ENCODE results near the gene PIP4K2A.

Gene PIP4K2A

DNA sequence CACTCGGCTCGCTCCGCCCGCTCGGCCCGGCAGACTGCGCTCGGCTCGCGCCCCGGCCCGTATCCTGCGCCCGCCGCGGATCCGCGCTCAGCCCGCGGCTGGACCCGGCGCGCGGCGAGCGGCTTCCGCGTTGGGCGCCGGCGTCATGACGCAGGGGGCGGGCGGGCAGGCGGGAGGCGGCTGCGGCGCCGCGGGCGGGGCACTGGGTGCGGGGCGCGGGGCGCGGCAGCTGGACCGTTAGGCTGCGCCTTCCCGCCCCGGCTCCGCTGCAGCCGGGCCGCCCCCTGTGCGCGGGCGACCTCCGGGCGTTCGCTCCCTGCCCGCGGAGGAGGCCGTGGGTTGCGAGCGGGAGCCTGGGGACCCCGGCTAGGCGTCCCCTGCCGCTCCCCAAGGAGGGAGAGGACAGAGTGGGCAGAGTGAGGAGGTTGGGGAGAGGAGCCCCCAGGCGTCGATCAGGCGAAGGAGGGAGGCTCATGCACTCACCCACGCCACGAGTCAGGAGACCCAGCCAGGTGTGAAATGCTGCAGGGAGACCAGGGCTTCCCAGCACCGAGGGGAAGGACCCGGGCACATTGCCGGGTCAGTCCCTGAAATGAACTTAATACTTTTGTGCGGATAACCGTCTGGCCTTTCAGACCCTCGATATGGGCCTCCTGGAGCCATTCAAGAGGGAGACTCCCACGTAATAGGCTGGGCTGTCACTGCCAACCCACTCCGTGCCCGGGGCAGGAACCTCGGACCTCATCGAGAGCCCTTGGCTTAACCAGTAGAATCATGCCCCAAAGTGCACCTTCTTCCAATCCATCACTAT, at the start of gene PIP4K2A:
Gene PIP4K2A (minus strand): TSS at position 100 of the 811 bp plus-strand sequence. CDS start 252 bp downstream, outside the sequence.
- Histone ChIP-seq H3K9me3 (ENCODE audit: insufficient read depth, low read length) (no peaks in the 10 kb centered on the region), H3K79me2 (ENCODE audit: insufficient read depth, low read length) (peaks cover 43% of the 10 kb centered on the region), H4K20me1 (ENCODE audit: low read depth, low read length) (peaks cover 36% of the 10 kb centered on the region), H2AFZ (ENCODE audit: low read depth, low read length, severe bottlenecking) (peak within 1 kb of the TSS; percentile 96), H3F3A (ENCODE audit: insufficient read depth) (peaks cover 10% of the 10 kb centered on the region), H3K9ac (ENCODE audit: low read length) (peak within 1 kb of the TSS; percentile 88), H3K27me3 (ENCODE audit: low read length) (no peaks in the 10 kb centered on the region), H3K4me3 (ENCODE audit: insufficient read depth, low read length, poor library complexity, severe bottlenecking) (peak within 1 kb of the TSS; percentile 97), H3K9me2 (replicated peaks; ENCODE audit: insufficient read depth, low read length) (no peaks in the 10 kb centered on the region), H3K36me3 (ENCODE audit: low read length) (no peaks in the 10 kb centered on the region), H3K4me2 (ENCODE audit: low read depth, low read length, poor library complexity, severe bottlenecking) (peak within 1 kb of the TSS; percentile 76), H3K27ac (ENCODE audit: low read depth, low read length) (peak within 1 kb of the TSS; percentile 58)
- TF ChIP-seq, protein P1, sequence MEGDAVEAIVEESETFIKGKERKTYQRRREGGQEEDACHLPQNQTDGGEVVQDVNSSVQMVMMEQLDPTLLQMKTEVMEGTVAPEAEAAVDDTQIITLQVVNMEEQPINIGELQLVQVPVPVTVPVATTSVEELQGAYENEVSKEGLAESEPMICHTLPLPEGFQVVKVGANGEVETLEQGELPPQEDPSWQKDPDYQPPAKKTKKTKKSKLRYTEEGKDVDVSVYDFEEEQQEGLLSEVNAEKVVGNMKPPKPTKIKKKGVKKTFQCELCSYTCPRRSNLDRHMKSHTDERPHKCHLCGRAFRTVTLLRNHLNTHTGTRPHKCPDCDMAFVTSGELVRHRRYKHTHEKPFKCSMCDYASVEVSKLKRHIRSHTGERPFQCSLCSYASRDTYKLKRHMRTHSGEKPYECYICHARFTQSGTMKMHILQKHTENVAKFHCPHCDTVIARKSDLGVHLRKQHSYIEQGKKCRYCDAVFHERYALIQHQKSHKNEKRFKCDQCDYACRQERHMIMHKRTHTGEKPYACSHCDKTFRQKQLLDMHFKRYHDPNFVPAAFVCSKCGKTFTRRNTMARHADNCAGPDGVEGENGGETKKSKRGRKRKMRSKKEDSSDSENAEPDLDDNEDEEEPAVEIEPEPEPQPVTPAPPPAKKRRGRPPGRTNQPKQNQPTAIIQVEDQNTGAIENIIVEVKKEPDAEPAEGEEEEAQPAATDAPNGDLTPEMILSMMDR (IDR thresholded peaks at IDR 0.05; ENCODE audit: insufficient read depth, low read length, poor library complexity, severe bottlenecking): no peak
- no peak for TF ChIP-seq EZH2phosphoT487 (conservative IDR thresholded peaks at IDR 0.05; ENCODE audit: low read length)

DNA sequence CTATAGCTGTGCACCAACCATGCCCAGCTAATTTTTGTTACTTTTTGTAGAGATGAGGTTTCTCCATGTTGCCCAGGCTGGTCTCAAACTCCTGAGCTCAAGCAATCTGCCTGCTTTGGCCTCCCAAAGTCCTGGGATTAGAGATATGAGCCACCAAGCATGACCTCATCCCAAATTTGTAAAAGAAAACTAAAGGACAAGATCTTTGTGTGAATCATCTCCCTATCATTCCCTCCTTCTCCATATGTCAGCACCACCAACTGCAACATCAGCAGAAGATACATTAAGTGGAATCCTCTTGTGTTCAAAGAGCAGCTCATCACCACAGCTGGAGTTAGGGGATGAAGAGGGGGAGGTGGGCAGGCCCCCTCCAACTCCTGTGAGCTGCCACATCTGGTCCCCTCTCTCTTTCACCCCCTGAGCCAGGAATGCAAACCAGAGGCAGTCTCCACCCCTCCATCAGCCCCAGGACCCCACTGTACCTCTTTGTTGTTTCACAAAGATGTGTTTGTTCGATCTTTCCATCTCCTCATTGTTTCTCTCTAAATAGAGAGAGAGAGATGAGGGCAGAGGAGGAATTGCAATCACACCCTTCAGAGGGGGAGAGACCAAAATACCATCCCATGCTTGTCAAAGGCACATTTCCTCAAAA, 47.3 kb upstream of the PIP4K2A start:
- Histone ChIP-seq H3K27ac (ENCODE audit: low read depth, low read length) (no peak overlapping the region), H3K9me2 (replicated peaks; ENCODE audit: insufficient read depth, low read length) (no peaks in the 10 kb centered on the region), H3F3A (ENCODE audit: insufficient read depth) (no peaks in the 10 kb centered on the region), H3K9ac (ENCODE audit: low read length) (no peak overlapping the region), H3K36me3 (ENCODE audit: low read length) (no peaks in the 10 kb centered on the region), H4K20me1 (ENCODE audit: low read depth, low read length) (no peaks in the 10 kb centered on the region), H3K4me3 (ENCODE audit: insufficient read depth, low read length, poor library complexity, severe bottlenecking) (no peak overlapping the region), H2AFZ (ENCODE audit: low read depth, low read length, severe bottlenecking) (no peak overlapping the region), H3K79me2 (ENCODE audit: insufficient read depth, low read length) (no peaks in the 10 kb centered on the region), H3K4me2 (ENCODE audit: low read depth, low read length, poor library complexity, severe bottlenecking) (no peak overlapping the region), H3K27me3 (ENCODE audit: low read length) (no peaks in the 10 kb centered on the region), H3K9me3 (ENCODE audit: insufficient read depth, low read length) (no peaks in the 10 kb centered on the region)
- TF ChIP-seq, protein P1 (IDR thresholded peaks at IDR 0.05; ENCODE audit: insufficient read depth, low read length, poor library complexity, severe bottlenecking): no peak
- TF ChIP-seq EZH2phosphoT487 (conservative IDR thresholded peaks at IDR 0.05; ENCODE audit: low read length): no peak

DNA sequence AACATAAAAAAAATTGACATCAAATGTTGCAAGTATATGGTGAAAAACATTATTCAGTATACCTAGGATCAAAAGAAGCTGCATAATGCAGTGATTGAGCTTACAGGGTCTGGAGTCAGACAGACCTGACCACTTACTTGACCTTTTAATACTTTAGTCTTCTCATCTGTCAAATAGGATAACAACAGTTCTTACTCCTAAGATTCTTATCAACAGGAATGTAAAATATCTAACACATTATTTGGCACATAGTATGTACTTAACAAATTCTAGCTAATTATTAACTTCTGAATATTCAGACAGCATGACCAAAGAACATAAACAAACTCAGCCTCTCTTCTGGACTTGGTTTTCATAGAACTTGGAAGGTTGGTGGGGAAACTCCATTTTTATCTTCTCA, 45.6 kb upstream of the PIP4K2A start:
- no peak overlapping the region for H3K27ac ChIP-seq (ENCODE audit: low read depth, low read length)
- TF ChIP-seq EZH2phosphoT487 (conservative IDR thresholded peaks at IDR 0.05; ENCODE audit: low read length): no peak
- TF ChIP-seq, protein P1 (IDR thresholded peaks at IDR 0.05; ENCODE audit: insufficient read depth, low read length, poor library complexity, severe bottlenecking): no peak
- no peaks in the 10 kb centered on the region for H3K9me2 ChIP-seq (replicated peaks; ENCODE audit: insufficient read depth, low read length)
- no peak overlapping the region for H3K4me3 ChIP-seq (ENCODE audit: insufficient read depth, low read length, poor library complexity, severe bottlenecking)
- H3K9me3 ChIP-seq (ENCODE audit: insufficient read depth, low read length): no peaks in the 10 kb centered on the region
- no peak overlapping the region for H3K9ac ChIP-seq (ENCODE audit: low read length)
- H3K36me3 ChIP-seq (ENCODE audit: low read length): no peaks in the 10 kb centered on the region
- H3F3A ChIP-seq (ENCODE audit: insufficient read depth): no peaks in the 10 kb centered on the region
- no peak overlapping the region for H2AFZ ChIP-seq (ENCODE audit: low read depth, low read length, severe bottlenecking)
- H3K79me2 ChIP-seq (ENCODE audit: insufficient read depth, low read length): no peaks in the 10 kb centered on the region
- no peaks in the 10 kb centered on the region for H3K27me3 ChIP-seq (ENCODE audit: low read length)
- no peaks in the 10 kb centered on the region for H4K20me1 ChIP-seq (ENCODE audit: low read depth, low read length)
- no peak overlapping the region for H3K4me2 ChIP-seq (ENCODE audit: low read depth, low read length, poor library complexity, severe bottlenecking)
